GM12892 (cell line): ENCODE data around the gene TSG101. TPM values are rescaled to one million over a fixed set of nuclear protein-coding genes. Genes with fewer than 3 reads are reported as not detected.

Experiments
- DNase-seq: peaks from one replicate; pipeline ENCODE4 v3.0.0; 2011; ENCODE audit not compliant: insufficient read length
- FAIRE-seq: peaks from 2 replicates; lab custom pipeline; 2011; peaks lifted over from hg19 to GRCh38; lab: Jason Lieb, UNC
- POLR2A ChIP-seq: IDR thresholded peaks from 2 replicates; pipeline ENCODE4 v1.6.1; 2011; ENCODE audit warnings: low read depth, low read length, control low read depth
- POLR2AphosphoS5 ChIP-seq: IDR thresholded peaks from 2 replicates; pipeline ENCODE4 v1.6.1; 2011; ENCODE audit warnings: low read depth, low read length, control low read depth
- TAF1 ChIP-seq: IDR thresholded peaks from 2 replicates; pipeline ENCODE4 v1.6.1; 2011; ENCODE audit warnings: low read depth, mild to moderate bottlenecking, control low read depth, low read length, borderline replicate concordance
- polyA plus RNA-seq: library from polyadenylated mRNA; unstranded; fragments of >200 nt; gene quantifications from one replicate; pipeline ENCODE4 v1.2.1, GENCODE V29; 2012; ENCODE audit warnings: missing spikeins, inconsistent platforms; ENCODE audit not compliant: missing spikeins

The TSG101 gene
- 48.3 TPM for polyA plus RNA-seq

DNA sequence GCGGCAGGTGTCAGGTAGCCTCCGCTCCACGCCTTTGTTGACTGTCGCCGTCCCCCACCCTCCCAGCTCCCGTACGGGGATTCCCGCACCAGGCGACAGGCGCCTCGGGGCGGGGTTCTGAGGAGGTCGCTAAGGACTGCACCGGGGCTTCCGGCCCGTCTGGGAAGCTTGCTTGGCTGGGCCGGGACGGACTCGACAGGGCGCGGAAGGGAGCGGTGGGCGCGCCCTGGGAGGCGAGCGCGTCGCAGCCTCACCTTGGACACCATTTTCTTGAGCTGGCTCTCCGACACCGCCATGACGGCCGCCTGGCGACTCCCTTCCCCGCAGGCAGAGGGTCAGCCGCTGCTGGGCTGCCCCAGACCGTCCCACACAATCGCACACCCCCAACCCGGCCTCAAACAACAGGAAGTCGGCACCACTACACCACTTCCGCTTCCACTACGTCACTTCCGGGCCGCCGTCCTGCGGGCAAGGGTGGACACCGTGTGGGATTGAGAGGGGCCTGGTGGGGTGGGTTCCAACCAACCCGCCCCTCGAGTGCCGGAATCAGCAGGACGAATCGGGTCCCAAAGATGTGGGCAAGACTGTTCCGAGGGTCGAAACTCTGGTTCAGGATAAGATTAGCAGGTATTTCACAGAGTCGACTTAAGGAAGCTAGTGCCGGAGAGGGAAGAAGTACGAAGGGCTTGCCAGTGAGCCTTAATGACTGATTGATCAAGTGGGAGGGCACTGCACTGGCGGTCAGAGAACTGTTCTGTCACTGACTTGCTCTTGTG lies at the start of gene TSG101:
Gene TSG101, minus strand, starts transcription at position 422 of the 776 bp plus-strand sequence. Its CDS starts 126 bp downstream, at position 296.
- peak; percentile 97 for TF ChIP-seq POLR2A
- peak; percentile 89 for TF ChIP-seq TAF1
- peak; percentile 94 for TF ChIP-seq POLR2AphosphoS5
- FAIRE-seq (peak; percentile 99), DNase-seq (peak; percentile 79)

- FAIRE-seq (no peak), DNase-seq (no peak)
- TF ChIP-seq POLR2A, result no peak
- no peak for TF ChIP-seq TAF1
Observed at GRCh38 chr11:18575361-18575760, 48.6 kb upstream of the TSG101 start.

DNA sequence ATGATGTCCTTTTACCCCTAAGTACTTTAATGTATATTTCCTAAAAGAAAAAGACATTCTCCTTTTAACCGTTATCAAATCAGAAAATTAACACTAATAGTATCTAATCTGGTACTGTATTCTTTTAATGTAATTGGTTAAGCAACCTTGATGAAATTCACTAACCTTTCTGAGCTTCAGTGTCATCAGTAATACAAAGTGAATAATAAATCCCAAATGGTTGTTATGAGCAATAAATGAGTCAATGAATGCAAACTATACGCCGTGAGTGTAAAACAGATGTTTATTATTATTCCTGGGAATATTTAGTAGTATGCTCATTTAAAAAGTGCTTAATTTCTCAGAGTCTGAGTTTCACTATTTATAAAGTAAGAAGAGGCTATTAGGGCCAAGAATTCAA lies 40.3 kb upstream of the TSG101 start:
- TF ChIP-seq TAF1 (no peak), POLR2A (no peak), POLR2AphosphoS5 (no peak)
- FAIRE-seq, result peak; percentile 48
- DNase-seq, result no peak

GRCh38 chr11:18566406-18566805 lies 39.7 kb upstream of the TSG101 start:
- no peak for FAIRE-seq
- TF ChIP-seq POLR2AphosphoS5, result no peak
- TF ChIP-seq TAF1, result no peak
- TF ChIP-seq POLR2A, result no peak
- no peak for DNase-seq

- FAIRE-seq, result no peak
Observed at GRCh38 chr11:18564149-18564548, 37.4 kb upstream of the TSG101 start.

GRCh38 chr11:18563090-18563730 lies 36.5 kb upstream of the TSG101 start:
- DNase-seq, result no peak
- TF ChIP-seq POLR2AphosphoS5 (no peak), TAF1 (no peak), POLR2A (no peak)
- no peak for FAIRE-seq

More at GRCh38 chr11:18564149-18564548, 37.4 kb upstream of the TSG101 start:
- no peak for TF ChIP-seq TAF1
- TF ChIP-seq POLR2AphosphoS5, result no peak
- no peak for TF ChIP-seq POLR2A
- DNase-seq, result no peak

- DNase-seq (no peak), FAIRE-seq (no peak)
- no peak for TF ChIP-seq TAF1
Observed at GRCh38 chr11:18548001-18548400, 21.3 kb upstream of the TSG101 start.

- no peak for DNase-seq
- TF ChIP-seq TAF1, result no peak
- no peak for TF ChIP-seq POLR2AphosphoS5
- no peak for TF ChIP-seq POLR2A
- peak; percentile 86 for FAIRE-seq
Observed at GRCh38 chr11:18540207-18541009, 13.7 kb upstream of the TSG101 start.

DNA sequence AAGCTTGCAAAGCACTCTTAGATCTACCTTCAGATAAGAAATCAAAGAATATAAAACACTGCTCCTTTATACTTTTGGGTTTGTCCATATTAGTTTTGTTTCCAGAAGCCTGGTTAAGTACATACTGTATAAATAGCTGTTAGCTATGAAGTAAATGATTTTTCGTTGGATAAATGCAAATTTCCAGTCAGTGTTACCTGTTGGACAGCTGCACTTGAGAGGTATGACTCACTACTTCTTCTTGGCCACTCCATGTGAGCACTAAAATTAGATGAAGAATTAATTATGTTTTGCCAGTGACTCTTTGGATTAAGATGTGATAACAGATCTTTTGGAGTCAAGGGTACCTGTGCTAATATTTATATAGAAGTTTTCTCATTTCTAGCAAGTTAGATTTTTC lies 9.5 kb upstream of the TSG101 start:
- no peak for FAIRE-seq
- TF ChIP-seq TAF1 (no peak), POLR2AphosphoS5 (no peak), POLR2A (no peak)
- DNase-seq, result no peak

DNA sequence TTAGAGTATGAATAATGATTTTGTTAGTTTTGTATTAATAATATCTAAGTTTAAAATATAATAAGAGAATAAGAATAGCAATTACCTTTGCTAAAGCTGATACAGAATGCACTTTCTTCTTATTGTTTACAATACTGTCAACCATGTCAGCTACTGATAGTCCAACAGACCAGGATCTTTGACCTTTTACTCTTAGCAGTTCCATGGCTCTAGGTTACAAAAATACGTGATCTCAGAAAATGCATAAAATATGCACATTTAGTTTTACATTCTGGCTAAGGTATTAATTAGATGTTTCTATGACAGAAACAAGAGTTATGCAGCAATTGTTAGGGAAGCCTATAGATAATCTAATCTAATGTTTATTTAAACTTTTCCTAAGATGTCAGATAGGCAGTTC lies 7.5 kb upstream of the TSG101 start:
- FAIRE-seq (no peak), DNase-seq (no peak)
- no peak for TF ChIP-seq POLR2A
- TF ChIP-seq POLR2AphosphoS5, result no peak
- no peak for TF ChIP-seq TAF1

- TF ChIP-seq TAF1, result no peak
- no peak for FAIRE-seq
- no peak for DNase-seq
Observed at GRCh38 chr11:18533365-18533764, 6.6 kb upstream of the TSG101 start.

DNA sequence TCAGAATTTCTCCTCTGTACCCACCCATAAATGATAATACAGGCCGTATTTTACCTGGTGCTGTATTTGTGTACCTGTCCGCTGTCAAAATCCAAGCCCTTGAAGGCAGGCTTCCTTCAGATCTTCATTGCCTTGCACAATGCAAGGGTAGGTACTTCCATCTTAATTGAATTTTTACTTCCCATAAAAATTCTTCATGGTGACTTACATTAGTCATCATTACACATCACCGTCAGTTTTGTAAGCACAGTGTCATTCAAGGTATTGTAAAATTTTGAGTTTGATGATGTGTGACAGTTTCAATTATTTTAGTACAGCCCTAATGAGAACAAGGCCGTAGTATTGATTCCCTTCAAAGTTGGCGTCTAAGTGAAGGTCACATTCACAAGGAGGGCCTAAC lies 770 bp upstream of the TSG101 start:
- FAIRE-seq (peak; percentile 80), DNase-seq (no peak)
- TF ChIP-seq POLR2AphosphoS5, result no peak
- TF ChIP-seq TAF1, result no peak
- TF ChIP-seq POLR2A, result no peak
